Right lobe of liver (tissue), 4 donors: Measurements from ENCODE around the gene PHACTR2.

Source experiments
- POLR2A ChIP-seq: fragments of 450-650 bp; IDR thresholded peaks from one replicate; pipeline ENCODE4 v1.6.1; 2017; ENCODE audit warnings: antibody characterized with exemption, mild to moderate bottlenecking
- TF ChIP-seq, protein P1 (sequence below), 4 donors: fragments of 200-600 bp in 3 of 4; fragments of 450-650 bp in 1 of 4; IDR thresholded peaks; one replicate each; pipeline versions ENCODE4 v1.5.1 to v1.8.0; 2016 to 2022; ENCODE audit warnings: antibody characterized with exemption in 4 of 4, mild to moderate bottlenecking in 2 of 4
- donor health status: DM: no; HTN: no; CAD: no.
- donor health status: DM: no; HTN: no; CAD: no.
- donor health status: DM: no; HTN: yes; CAD: no.

GRCh38 chr6:143691900-143692636 is 14.3 kb downstream of the PHACTR2 start:
- TF ChIP-seq, protein P1, sequence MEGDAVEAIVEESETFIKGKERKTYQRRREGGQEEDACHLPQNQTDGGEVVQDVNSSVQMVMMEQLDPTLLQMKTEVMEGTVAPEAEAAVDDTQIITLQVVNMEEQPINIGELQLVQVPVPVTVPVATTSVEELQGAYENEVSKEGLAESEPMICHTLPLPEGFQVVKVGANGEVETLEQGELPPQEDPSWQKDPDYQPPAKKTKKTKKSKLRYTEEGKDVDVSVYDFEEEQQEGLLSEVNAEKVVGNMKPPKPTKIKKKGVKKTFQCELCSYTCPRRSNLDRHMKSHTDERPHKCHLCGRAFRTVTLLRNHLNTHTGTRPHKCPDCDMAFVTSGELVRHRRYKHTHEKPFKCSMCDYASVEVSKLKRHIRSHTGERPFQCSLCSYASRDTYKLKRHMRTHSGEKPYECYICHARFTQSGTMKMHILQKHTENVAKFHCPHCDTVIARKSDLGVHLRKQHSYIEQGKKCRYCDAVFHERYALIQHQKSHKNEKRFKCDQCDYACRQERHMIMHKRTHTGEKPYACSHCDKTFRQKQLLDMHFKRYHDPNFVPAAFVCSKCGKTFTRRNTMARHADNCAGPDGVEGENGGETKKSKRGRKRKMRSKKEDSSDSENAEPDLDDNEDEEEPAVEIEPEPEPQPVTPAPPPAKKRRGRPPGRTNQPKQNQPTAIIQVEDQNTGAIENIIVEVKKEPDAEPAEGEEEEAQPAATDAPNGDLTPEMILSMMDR (IDR thresholded peaks at IDR 0.05) = no peak
- TF ChIP-seq POLR2A = no peak
